ENCODE data around the gene C16orf74.

The C16orf74 gene

DNA sequence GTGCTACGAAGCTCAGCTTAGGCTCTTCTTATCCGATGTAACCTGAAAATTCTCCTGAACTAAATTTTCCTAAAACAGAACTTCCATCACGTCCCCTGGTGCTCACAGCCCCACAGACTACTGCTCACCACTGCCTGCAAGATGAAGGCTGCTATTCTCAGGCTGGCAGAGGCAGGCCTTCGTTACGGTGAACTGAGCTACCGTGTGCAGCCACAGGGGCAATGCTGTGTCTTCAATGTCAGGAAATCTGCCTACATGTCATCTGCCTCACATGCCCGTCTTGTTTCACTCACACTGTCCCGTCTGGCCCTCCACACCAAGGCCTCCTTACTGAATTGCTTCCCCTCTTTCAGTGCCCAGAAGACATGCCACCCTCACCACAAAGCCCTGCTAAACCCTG lies 32.5 kb upstream of the C16orf74 start:
- DNase-seq (ENCODE audit: low read depth), result no peak
- no peak overlapping the region for H3K4me3 ChIP-seq (ENCODE audit: control insufficient read depth, low read depth, low read length)
- TF ChIP-seq, protein P1, sequence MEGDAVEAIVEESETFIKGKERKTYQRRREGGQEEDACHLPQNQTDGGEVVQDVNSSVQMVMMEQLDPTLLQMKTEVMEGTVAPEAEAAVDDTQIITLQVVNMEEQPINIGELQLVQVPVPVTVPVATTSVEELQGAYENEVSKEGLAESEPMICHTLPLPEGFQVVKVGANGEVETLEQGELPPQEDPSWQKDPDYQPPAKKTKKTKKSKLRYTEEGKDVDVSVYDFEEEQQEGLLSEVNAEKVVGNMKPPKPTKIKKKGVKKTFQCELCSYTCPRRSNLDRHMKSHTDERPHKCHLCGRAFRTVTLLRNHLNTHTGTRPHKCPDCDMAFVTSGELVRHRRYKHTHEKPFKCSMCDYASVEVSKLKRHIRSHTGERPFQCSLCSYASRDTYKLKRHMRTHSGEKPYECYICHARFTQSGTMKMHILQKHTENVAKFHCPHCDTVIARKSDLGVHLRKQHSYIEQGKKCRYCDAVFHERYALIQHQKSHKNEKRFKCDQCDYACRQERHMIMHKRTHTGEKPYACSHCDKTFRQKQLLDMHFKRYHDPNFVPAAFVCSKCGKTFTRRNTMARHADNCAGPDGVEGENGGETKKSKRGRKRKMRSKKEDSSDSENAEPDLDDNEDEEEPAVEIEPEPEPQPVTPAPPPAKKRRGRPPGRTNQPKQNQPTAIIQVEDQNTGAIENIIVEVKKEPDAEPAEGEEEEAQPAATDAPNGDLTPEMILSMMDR (IDR thresholded peaks at IDR 0.05; ENCODE audit: control insufficient read depth, insufficient read depth, low read depth, low read length, missing control alignments), result no peak

DNA sequence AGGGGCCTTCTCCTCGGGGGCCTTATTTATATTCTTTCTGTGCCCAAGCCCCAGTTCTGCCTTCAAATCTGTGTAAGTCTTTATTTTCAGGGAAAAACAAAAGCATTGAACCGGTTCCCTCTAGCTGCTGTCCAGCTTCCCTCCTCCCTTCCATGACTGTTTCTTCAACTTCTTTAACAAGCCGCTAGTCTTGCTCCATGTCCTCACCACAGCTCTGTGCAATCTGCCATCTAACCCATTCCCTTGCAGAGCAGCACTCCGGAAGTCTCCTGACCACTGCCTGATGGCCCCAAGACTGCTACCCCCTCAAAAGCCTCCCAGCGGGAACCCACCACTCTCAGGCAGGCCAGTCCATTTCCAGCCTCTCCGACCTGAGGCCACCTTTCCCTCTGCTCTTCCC lies 31.6 kb upstream of the C16orf74 start:
- TF ChIP-seq, protein P1 (IDR thresholded peaks at IDR 0.05; ENCODE audit: control insufficient read depth, insufficient read depth, low read depth, low read length, missing control alignments), result no peak
- DNase-seq (ENCODE audit: low read depth), result no peak
- no peak overlapping the region for H3K4me3 ChIP-seq (ENCODE audit: control insufficient read depth, low read depth, low read length)

DNA sequence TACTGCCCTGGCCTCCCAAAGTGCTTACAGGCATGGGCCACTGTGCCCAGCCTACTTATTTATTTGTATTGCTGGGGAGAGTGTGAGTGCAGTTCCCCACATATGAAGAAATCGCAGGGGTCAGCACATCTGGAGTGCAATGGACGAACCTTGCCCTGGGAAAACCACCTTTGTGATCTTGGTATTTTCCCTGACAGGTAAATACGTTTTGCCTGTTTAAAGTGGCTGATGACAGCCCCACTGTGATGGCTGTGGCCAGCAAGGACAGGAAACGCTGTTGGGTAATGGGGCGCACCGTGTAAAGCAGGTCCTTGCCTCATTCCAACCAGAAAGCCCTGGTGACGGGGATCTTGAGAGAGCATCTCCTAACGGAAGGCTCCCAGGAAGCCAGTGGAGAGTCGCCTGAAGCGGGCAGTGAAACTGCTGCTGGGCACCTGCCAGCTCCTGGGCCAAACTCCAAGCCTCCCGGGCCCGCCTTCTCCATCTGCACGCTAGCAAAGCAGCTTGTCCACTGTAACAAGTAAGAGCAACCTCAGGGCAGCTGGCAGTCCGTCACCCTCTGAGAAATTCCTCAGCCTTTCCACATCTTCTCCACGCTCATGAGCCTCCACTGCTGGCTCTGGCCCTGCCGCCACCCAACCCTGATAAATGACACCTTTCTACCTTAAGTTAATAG lies 30.9 kb upstream of the C16orf74 start:
- H3K4me3 ChIP-seq (ENCODE audit: control insufficient read depth, low read depth, low read length), result no peak overlapping the region
- TF ChIP-seq, protein P1 (IDR thresholded peaks at IDR 0.05; ENCODE audit: control insufficient read depth, insufficient read depth, low read depth, low read length, missing control alignments), result no peak
- DNase-seq (ENCODE audit: low read depth), result no peak

DNA sequence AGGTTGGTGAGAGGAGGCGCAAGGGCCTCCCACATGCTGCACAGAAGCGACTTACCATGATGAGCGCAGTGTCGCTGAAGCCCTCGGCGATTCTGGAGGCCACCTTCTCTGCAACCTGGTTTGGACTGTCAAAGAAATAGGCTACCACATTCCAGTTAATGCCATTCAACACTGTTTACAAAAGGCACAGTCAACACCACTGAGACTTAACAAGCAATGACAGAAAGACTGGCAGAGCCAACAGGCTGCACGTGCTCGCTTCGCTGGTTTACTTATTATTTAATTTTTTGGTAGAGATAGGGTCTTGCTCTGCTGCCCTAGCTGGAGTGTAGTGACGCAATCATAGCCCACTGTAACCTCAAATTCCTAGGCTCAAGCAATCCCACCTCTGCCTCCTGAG lies 30.3 kb upstream of the C16orf74 start:
- DNase-seq (ENCODE audit: low read depth), result no peak
- H3K4me3 ChIP-seq (ENCODE audit: control insufficient read depth, low read depth, low read length), result no peak overlapping the region
- TF ChIP-seq, protein P1 (IDR thresholded peaks at IDR 0.05; ENCODE audit: control insufficient read depth, insufficient read depth, low read depth, low read length, missing control alignments), result no peak

DNA sequence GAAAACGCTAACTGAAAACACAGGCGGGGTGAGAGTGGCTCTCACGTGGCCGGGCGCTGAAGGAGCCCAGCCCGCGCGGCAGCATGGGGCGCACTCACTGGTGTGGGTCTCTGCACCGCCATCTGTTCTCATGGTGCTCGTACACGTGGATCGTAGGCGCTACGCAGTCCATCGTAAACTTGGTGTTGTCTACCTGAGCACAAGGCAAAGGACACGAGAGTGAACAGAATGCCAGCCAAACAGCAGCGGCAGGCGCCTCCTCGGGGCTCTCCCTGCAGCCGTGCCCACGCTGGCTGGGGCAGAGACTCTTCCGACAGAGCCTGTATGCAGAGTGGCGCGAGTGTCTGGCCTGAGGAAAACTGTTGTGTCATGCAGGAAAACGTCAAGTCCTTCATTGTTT lies 29.4 kb upstream of the C16orf74 start:
- TF ChIP-seq, protein P1 (IDR thresholded peaks at IDR 0.05; ENCODE audit: control insufficient read depth, insufficient read depth, low read depth, low read length, missing control alignments), result no peak
- no peak for DNase-seq (ENCODE audit: low read depth)
- no peak overlapping the region for H3K4me3 ChIP-seq (ENCODE audit: control insufficient read depth, low read depth, low read length)

DNA sequence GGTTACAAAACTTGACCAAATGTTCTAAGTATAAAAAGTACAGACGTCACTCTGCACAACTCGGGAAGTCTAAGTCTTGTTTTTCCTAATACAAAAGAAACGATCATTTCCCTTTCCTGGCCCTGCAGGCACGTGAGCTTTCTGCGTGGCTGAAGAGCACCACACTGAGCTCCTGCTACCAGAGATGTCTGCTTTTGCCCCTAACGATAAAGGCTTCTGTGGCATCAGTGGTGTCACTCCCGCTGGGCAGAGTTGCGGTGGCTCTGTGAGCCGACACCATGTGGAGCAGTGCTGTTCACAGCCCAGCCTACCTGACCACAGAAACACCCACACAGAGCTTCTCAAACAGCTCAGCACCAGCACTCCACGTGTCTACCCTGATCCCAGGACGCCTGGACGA lies 28.0 kb upstream of the C16orf74 start:
- no peak for DNase-seq (ENCODE audit: low read depth)
- H3K4me3 ChIP-seq (ENCODE audit: control insufficient read depth, low read depth, low read length), result no peak overlapping the region
- TF ChIP-seq, protein P1 (IDR thresholded peaks at IDR 0.05; ENCODE audit: control insufficient read depth, insufficient read depth, low read depth, low read length, missing control alignments), result no peak
